SU-DHL-6 (cell line): Measurements from ENCODE around the gene TBC1D22A.

Source experiments
- H2AFZ ChIP-seq: fragments of 200-600 bp; sonication (generic); 2 replicates; pipeline ENCODE4 v1.6.1; 2014; ENCODE audit warnings: low read depth, mild to moderate bottlenecking, moderate library complexity, mixed read lengths, antibody characterized with exemption, low read length; ENCODE audit not compliant: severe bottlenecking
- H3F3A ChIP-seq: fragments of 200-600 bp; shearing (Covaris generic); 2 replicates; pipeline ENCODE4 v1.6.0; 2016; ENCODE audit warnings: antibody characterized with exemption, mild to moderate bottlenecking; ENCODE audit not compliant: insufficient read depth
- H3K27ac ChIP-seq: fragments of 200-600 bp; sonication (generic); 2 replicates; pipeline ENCODE4 v1.5.1; 2016; ENCODE audit warnings: low read depth, mild to moderate bottlenecking, low read length, moderate library complexity, mixed read lengths
- H3K27me3 ChIP-seq: fragments of 200-600 bp; sonication (generic), shearing (Covaris generic); 2 replicates; pipeline ENCODE4 v1.6.0; 2014; ENCODE audit warnings: mild to moderate bottlenecking, low read length
- H3K36me3 ChIP-seq: fragments of 200-600 bp; sonication (generic); 2 replicates; pipeline ENCODE4 v1.6.1; 2014; ENCODE audit warnings: mild to moderate bottlenecking, low read length, mixed read lengths
- H3K4me2 ChIP-seq: fragments of 300-600, 200-600 bp; shearing (Covaris generic), sonication (generic); 2 replicates; pipeline ENCODE4 v1.6.0; 2014; ENCODE audit warnings: low read length, low read depth, mild to moderate bottlenecking; ENCODE audit not compliant: poor library complexity, severe bottlenecking
- H3K4me3 ChIP-seq: fragments of 200-600 bp; sonication (generic); 2 replicates; pipeline ENCODE4 v1.5.1; 2014; ENCODE audit warnings: antibody characterized with exemption, low read length, mild to moderate bottlenecking, mixed read lengths; ENCODE audit not compliant: insufficient read depth, poor library complexity, severe bottlenecking
- H3K79me2 ChIP-seq: fragments of 200-600 bp; sonication (generic); 2 replicates; pipeline ENCODE4 v1.6.1; 2014; ENCODE audit warnings: mild to moderate bottlenecking, low read length, moderate library complexity; ENCODE audit not compliant: insufficient read depth
- H3K9ac ChIP-seq: fragments of 200-600 bp; sonication (generic); 2 replicates; pipeline ENCODE4 v1.7.0; 2014; ENCODE audit warnings: mild to moderate bottlenecking, low read length
- H3K9me2 ChIP-seq: fragments of 200-600 bp; sonication (generic); replicated peaks from 2 replicates; pipeline ENCODE4 v1.6.1; 2014; ENCODE audit warnings: low read length; ENCODE audit not compliant: insufficient read depth
- H3K9me3 ChIP-seq: fragments of 200-600 bp; sonication (generic); 2 replicates; pipeline ENCODE4 v1.6.1; 2014; ENCODE audit warnings: low read length, mixed read lengths; ENCODE audit not compliant: insufficient read depth
- H4K20me1 ChIP-seq: fragments of 200-600 bp; sonication (generic); 2 replicates; pipeline ENCODE4 v1.6.1; 2014; ENCODE audit warnings: low read depth, mild to moderate bottlenecking, antibody characterized with exemption, low read length, moderate library complexity, mixed read lengths
- CTCF ChIP-seq: fragments of 200-600 bp; sonication (generic); IDR thresholded peaks from one replicate; pipeline ENCODE4 v1.5.1; 2017; ENCODE audit warnings: antibody characterized with exemption, mild to moderate bottlenecking, low read length, moderate library complexity; ENCODE audit not compliant: insufficient read depth, poor library complexity, severe bottlenecking
- EZH2phosphoT487 ChIP-seq: fragments of 200-600 bp; sonication (generic), shearing (Covaris generic); conservative IDR thresholded peaks from 2 replicates; pipeline ENCODE4 v1.6.1; 2018; ENCODE audit warnings: mild to moderate bottlenecking, antibody characterized with exemption, low read length, moderate library complexity, mixed read lengths

TBC1D22A gene

GRCh38 chr22:46740910-46741780 is 21.3 kb upstream of the TBC1D22A start:
- Histone ChIP-seq H3K27me3 (no peaks in the 10 kb centered on the region), H3K9ac (no peak overlapping the region), H3K4me2 (no peak overlapping the region)

GRCh38 chr22:46741974-46742519 is 20.4 kb upstream of the TBC1D22A start:
- Histone ChIP-seq H2AFZ (no peak overlapping the region), H3K79me2 (no peaks in the 10 kb centered on the region), H3K27ac (no peak overlapping the region), H3K9ac (no peak overlapping the region), H3K27me3 (no peaks in the 10 kb centered on the region), H3F3A (no peaks in the 10 kb centered on the region), H3K4me2 (no peak overlapping the region), H3K36me3 (no peaks in the 10 kb centered on the region), H3K9me3 (no peaks in the 10 kb centered on the region), H4K20me1 (no peaks in the 10 kb centered on the region), H3K4me3 (no peak overlapping the region), H3K9me2 (no peaks in the 10 kb centered on the region)
- TF ChIP-seq EZH2phosphoT487 (no peak), CTCF (no peak)

More at GRCh38 chr22:46740910-46741780, 21.3 kb upstream of the TBC1D22A start:
- no peak overlapping the region for H3K27ac ChIP-seq
- no peak overlapping the region for H3K4me3 ChIP-seq
- H2AFZ ChIP-seq: no peak overlapping the region
- no peaks in the 10 kb centered on the region for H3F3A ChIP-seq
- H3K9me2 ChIP-seq: no peaks in the 10 kb centered on the region
- no peaks in the 10 kb centered on the region for H4K20me1 ChIP-seq
- no peaks in the 10 kb centered on the region for H3K36me3 ChIP-seq
- H3K9me3 ChIP-seq: no peaks in the 10 kb centered on the region
- 0 out of 2 replicates have a peak, but pooled peaks cover 7% of the 10 kb centered on the region for H3K79me2 ChIP-seq
- no peak for TF ChIP-seq EZH2phosphoT487
- no peak for TF ChIP-seq CTCF

GRCh38 chr22:46742576-46743221 is 19.8 kb upstream of the TBC1D22A start:
- Histone ChIP-seq H3K4me3 (no peak overlapping the region), H3K4me2 (no peak overlapping the region), H3K27me3 (no peaks in the 10 kb centered on the region), H3K9me3 (no peaks in the 10 kb centered on the region), H4K20me1 (no peaks in the 10 kb centered on the region), H3K9ac (no peak overlapping the region), H3K9me2 (no peaks in the 10 kb centered on the region), H2AFZ (no peak overlapping the region), H3K27ac (no peak overlapping the region), H3K79me2 (no peaks in the 10 kb centered on the region), H3K36me3 (no peaks in the 10 kb centered on the region), H3F3A (no peaks in the 10 kb centered on the region)
- TF ChIP-seq EZH2phosphoT487 (no peak), CTCF (no peak)
